ENCODE data around the gene EIF1.

The EIF1 gene

DNA sequence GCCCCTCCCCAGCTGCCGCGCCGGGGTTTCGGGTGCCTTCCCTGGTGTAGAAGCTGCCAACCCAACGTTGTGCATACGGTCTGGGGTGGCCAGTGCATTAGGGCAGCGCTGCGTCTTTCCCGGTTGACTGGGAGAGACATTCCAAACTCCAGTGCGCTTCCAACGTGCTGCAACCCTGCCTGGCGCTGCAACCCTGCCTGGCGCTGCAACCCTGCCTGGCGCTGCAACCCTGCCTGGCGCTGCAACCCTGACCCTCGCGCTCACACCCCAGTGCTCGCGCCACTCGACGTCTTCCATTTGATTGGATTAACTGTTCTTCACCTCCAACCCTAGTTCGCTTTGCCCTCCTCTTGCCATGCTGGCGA is 46.2 kb downstream of the EIF1 start:
- ATAC-seq (replicated peaks) (no peak), DNase-seq (no peak)
- Mint-ChIP-seq H3K4me1 (ENCODE audit: low read depth in 2 of 2) (peaks cover 3 to 5% of the 10 kb centered on the region in 2 donors), H3K9me3 (no peaks in the 10 kb centered on the region), H3K27ac (no peak overlapping the region), H3K36me3 (ENCODE audit: insufficient read depth) (peaks cover 3% of the 10 kb centered on the region), H3K4me3 (no peak overlapping the region), H3K27me3 (peaks cover 60 to 74% of the 10 kb centered on the region in 2 donors)

DNA sequence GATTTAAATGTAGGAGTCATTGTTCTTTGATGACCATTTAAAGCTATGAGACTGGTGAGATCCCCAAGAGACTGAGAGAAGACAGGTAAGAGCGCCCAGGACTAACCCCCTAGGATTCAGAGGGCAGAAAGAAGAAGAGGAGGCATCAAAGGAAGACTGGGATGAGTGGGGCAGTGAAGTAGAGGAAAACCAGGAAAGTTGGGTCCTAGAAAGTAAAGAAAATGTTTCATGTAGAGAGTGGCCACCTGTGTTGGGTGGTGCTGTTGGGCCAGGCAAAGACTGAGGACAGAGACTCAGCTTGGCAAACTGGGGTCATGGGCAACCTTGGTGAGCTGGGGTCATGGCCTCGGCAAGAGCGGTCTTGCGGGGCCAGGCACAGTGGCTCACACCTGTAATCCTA is 47.1 kb downstream of the EIF1 start:
- no peak for ATAC-seq (replicated peaks)
- no peaks in the 10 kb centered on the region for H3K9me3 Mint-ChIP-seq
- H3K4me1 Mint-ChIP-seq (ENCODE audit: low read depth in 2 of 2) = peaks cover 3 to 5% of the 10 kb centered on the region in 2 donors
- peaks cover 60 to 72% of the 10 kb centered on the region in 2 donors for H3K27me3 Mint-ChIP-seq
- H3K4me3 Mint-ChIP-seq = no peak overlapping the region
- H3K36me3 Mint-ChIP-seq (ENCODE audit: insufficient read depth) = peaks cover 3% of the 10 kb centered on the region
- DNase-seq = no peak
- no peak overlapping the region for H3K27ac Mint-ChIP-seq

DNA sequence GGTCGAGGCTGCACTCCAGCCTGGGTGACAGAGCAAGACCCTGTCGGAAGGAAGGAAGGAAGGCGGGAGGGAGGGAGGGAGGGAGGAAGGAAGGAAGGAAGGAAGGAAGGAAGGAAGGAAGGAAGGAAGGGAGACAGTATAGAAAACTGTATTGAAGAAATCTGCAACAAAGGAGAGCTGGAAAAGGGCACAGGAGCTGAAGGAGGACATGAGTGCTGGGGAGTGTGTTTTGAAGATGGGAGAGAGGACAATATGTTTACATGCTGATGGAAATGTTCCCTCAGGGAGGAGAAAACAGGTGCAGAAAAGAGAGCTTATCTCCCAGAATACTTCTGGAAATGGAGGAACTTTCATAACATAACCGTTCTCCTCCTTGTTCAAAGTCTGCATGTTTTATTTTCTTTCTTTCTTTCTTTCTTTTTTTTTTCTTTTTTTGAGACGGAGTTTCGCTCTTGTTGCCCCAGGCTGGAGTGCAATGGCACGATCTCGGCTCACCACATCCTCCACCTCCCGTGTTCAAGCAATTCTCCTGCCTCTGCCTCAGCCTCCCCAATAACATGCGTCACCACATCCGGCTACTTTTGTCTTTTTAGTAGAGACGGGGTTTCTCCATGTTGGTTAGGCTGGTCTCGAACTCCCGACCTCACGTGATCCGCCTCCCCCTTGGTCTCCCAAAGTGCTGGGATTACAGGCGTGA is 48.4 kb downstream of the EIF1 start:
- Mint-ChIP-seq H3K27ac (no peak overlapping the region), H3K9me3 (no peaks in the 10 kb centered on the region), H3K4me1 (ENCODE audit: low read depth in 2 of 2) (peaks cover 3 to 5% of the 10 kb centered on the region in 2 donors), H3K4me3 (peak overlapping the region in 1 of 2 donors; percentile 42), H3K36me3 (ENCODE audit: insufficient read depth) (peaks cover 3% of the 10 kb centered on the region), H3K27me3 (peaks cover 49 to 58% of the 10 kb centered on the region in 2 donors)
- ATAC-seq (replicated peaks) (no peak), DNase-seq (no peak)

GRCh38 chr17:41737680-41738023 is 49.0 kb downstream of the EIF1 start:
- no peak for DNase-seq
- Mint-ChIP-seq H3K4me1 (ENCODE audit: low read depth in 2 of 2) (peaks cover 3 to 5% of the 10 kb centered on the region in 2 donors), H3K27ac (no peak overlapping the region), H3K9me3 (no peaks in the 10 kb centered on the region), H3K4me3 (peak overlapping the region in 1 of 2 donors; percentile 42), H3K36me3 (ENCODE audit: insufficient read depth) (peaks cover 3% of the 10 kb centered on the region), H3K27me3 (peaks cover 44 to 53% of the 10 kb centered on the region in 2 donors)
- ATAC-seq (replicated peaks) = peak; percentile 26

- Mint-ChIP-seq H3K36me3 (ENCODE audit: insufficient read depth) (peaks cover 3% of the 10 kb centered on the region), H3K4me1 (ENCODE audit: low read depth in 2 of 2) (peaks cover 3 to 5% of the 10 kb centered on the region in 2 donors), H3K4me3 (peak overlapping the region in 1 of 2 donors; percentile 42), H3K27ac (no peak overlapping the region), H3K27me3 (peaks cover 40 to 47% of the 10 kb centered on the region in 2 donors), H3K9me3 (no peaks in the 10 kb centered on the region)
- DNase-seq (peak; percentile 68 to 78 (median 74)), ATAC-seq (replicated peaks) (peak; percentile 94)
Measured at GRCh38 chr17:41738077-41738800, 49.6 kb downstream of the EIF1 start.

DNA sequence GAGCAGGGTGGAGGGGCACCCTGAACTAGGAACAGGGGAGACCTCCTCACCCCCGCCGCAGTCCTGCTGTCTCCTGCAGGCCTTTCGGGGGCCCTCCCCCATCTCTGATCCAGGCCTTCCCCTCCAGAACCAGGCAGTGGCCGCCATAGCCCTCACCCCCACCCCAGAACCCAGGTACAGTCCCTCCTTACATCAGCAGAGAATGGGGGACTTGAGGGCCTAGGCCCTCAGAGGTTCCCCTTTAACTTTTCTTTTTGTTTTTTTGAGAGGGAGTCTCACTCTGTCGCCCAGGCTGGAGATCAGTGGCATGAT is 50.1 kb downstream of the EIF1 start:
- DNase-seq (no peak), ATAC-seq (replicated peaks) (no peak)
- no peak overlapping the region for H3K27ac Mint-ChIP-seq
- no peaks in the 10 kb centered on the region for H3K9me3 Mint-ChIP-seq
- H3K27me3 Mint-ChIP-seq = peaks cover 35 to 42% of the 10 kb centered on the region in 2 donors
- peaks cover 3% of the 10 kb centered on the region in 2 donors for H3K4me1 Mint-ChIP-seq (ENCODE audit: low read depth in 2 of 2)
- H3K4me3 Mint-ChIP-seq = no peak overlapping the region
- peaks cover 3% of the 10 kb centered on the region for H3K36me3 Mint-ChIP-seq (ENCODE audit: insufficient read depth)

- Mint-ChIP-seq H3K36me3 (ENCODE audit: insufficient read depth) (peaks cover 3% of the 10 kb centered on the region), H3K27ac (no peak overlapping the region), H3K9me3 (no peaks in the 10 kb centered on the region), H3K27me3 (peaks cover 31% of the 10 kb centered on the region in 2 donors), H3K4me3 (no peak overlapping the region), H3K4me1 (ENCODE audit: low read depth in 2 of 2) (peaks cover 3% of the 10 kb centered on the region in 2 donors)
- no peak for ATAC-seq (replicated peaks)
- DNase-seq = no peak
Measured at GRCh38 chr17:41739661-41740352, 51.1 kb downstream of the EIF1 start.

DNA sequence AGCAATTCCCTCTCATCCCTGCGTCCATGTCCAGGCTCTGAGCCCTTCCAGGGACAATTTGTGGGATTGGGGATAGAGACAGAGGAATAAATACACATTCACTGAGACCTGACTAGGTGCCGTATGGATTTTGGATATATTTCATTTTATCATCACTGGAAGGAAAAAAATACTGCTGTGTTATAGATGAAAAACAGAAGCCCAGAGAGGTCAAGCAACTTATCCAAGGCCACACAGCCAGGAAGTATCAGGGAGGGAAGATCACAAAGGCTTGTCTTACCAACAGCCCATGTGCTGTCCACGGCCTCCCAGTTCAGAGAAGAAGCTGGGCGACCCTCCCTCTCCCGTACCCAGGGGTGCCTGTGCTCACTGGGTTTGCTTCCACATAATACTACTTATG is 51.8 kb downstream of the EIF1 start:
- ATAC-seq (replicated peaks) = no peak
- H3K36me3 Mint-ChIP-seq (ENCODE audit: insufficient read depth) = peaks cover 3% of the 10 kb centered on the region
- peaks cover 24% of the 10 kb centered on the region in 2 donors for H3K27me3 Mint-ChIP-seq
- DNase-seq = no peak
- H3K4me1 Mint-ChIP-seq (ENCODE audit: low read depth in 2 of 2) = peaks cover 0 to 1% of the 10 kb centered on the region in 2 donors
- H3K27ac Mint-ChIP-seq = no peak overlapping the region
- no peaks in the 10 kb centered on the region for H3K9me3 Mint-ChIP-seq
- H3K4me3 Mint-ChIP-seq = no peak overlapping the region

DNA sequence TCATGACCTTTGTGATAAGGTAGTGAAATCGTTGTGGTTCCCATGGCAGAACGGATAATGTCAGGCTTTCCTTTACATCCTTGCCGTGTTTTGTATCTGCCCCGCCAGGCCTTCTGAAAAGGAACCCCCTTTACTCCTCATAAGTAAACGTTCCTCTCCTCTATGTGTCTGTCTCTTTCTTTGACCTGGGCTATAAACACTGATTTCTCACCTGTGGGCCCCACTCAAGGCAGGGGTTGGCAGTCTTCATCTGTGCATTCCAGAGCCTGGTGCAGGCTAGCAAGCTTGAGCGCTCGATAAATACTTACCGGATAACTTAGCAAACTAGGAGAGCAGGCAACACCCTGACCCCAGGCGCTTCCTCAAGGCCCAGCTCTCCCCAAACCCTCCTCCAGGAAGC is 53.0 kb downstream of the EIF1 start:
- Mint-ChIP-seq H3K4me1 (ENCODE audit: low read depth in 2 of 2) (peaks cover 0 to 1% of the 10 kb centered on the region in 2 donors), H3K27ac (no peak overlapping the region), H3K36me3 (ENCODE audit: insufficient read depth) (peaks cover 3% of the 10 kb centered on the region), H3K9me3 (no peaks in the 10 kb centered on the region), H3K27me3 (peaks cover 17 to 20% of the 10 kb centered on the region in 2 donors), H3K4me3 (no peak overlapping the region)
- DNase-seq = no peak
- no peak for ATAC-seq (replicated peaks)

Data from effector memory CD8-positive, alpha-beta T cell (primary cell).